Right atrium auricular region (tissue), 2 donors: ENCODE measurements around the gene HMCN1. TPM values are rescaled to one million over a fixed set of nuclear protein-coding genes. Genes with fewer than 3 reads are reported as not detected.
A peak's percentile ranks its signal among the peaks of the same experiment; 100 is the strongest.

Experiments used
- DNase-seq: peaks from one replicate; pipeline ENCODE4 v3.0.0-alpha.2; 2019; ENCODE audit warnings: low spot score
- H3K27ac ChIP-seq, 2 donors: fragments of 200-600 bp; sonication (generic); 1 replicate in 1 of 2; 2 replicates in 1 of 2; pipeline ENCODE4 v1.5.1; 2016 to 2019
- H3K27me3 ChIP-seq, 2 donors: fragments of 200-600 bp; sonication (generic); one replicate each; pipeline versions ENCODE4 v1.5.1 to v1.6.0; 2017 to 2019
- H3K36me3 ChIP-seq: fragments of 200-600 bp; sonication (generic); one replicate; pipeline ENCODE4 v1.5.1; 2016
- H3K4me1 ChIP-seq, 2 donors: fragments of 200-600 bp; sonication (generic); one replicate each; pipeline versions ENCODE4 v1.5.1 to v1.6.0; 2017 to 2019
- H3K4me3 ChIP-seq, 2 donors: fragments of 200-600 bp; sonication (generic); 1 replicate in 1 of 2; 2 replicates in 1 of 2; pipeline ENCODE4 v1.5.1; 2017 to 2019; ENCODE audit warnings: mild to moderate bottlenecking in 1 of 2, moderate library complexity in 1 of 2
- H3K9me3 ChIP-seq, 2 donors: fragments of 200-600 bp; sonication (generic); one replicate each; pipeline ENCODE4 v1.5.1; 2019
- CTCF ChIP-seq, 2 donors: fragments of 200-600 bp; sonication (generic); IDR thresholded peaks; one replicate each; pipeline ENCODE4 v1.5.1; 2019; ENCODE audit warnings: antibody characterized with exemption in 2 of 2
- total RNA-seq, 2 donors: library from RNA; depleted of rRNA; stranded (reverse); fragments of >200 nt; gene quantifications; one replicate each; pipeline ENCODE4 v1.1.0, GENCODE V29; 2016

The HMCN1 gene
- total RNA-seq, 2 donors from 2014 or later = 14.8 to 20.2 TPM

- Histone ChIP-seq H3K27ac (no peak overlapping the region), H3K4me1 (no peaks in the 10 kb centered on the region), H3K27me3 (no peaks in the 10 kb centered on the region), H3K36me3 (no peaks in the 10 kb centered on the region), H3K9me3 (peaks cover 4 to 9% of the 10 kb centered on the region in 2 donors), H3K4me3 (no peak overlapping the region)
- DNase-seq = no peak
- no peak for TF ChIP-seq CTCF (IDR thresholded peaks at IDR 0.05)
Measured at GRCh38 chr1:185939142-185939541, 205.0 kb downstream of the HMCN1 start.

GRCh38 chr1:185942961-185943360 is 208.8 kb downstream of the HMCN1 start:
- no peak for TF ChIP-seq CTCF (IDR thresholded peaks at IDR 0.05)
- no peaks in the 10 kb centered on the region for H3K4me1 ChIP-seq

GRCh38 chr1:185956881-185957280 is 222.7 kb downstream of the HMCN1 start:
- no peak for TF ChIP-seq CTCF (IDR thresholded peaks at IDR 0.05)
- Histone ChIP-seq H3K9me3 (no peaks in the 10 kb centered on the region), H3K4me3 (no peak overlapping the region), H3K27ac (no peak overlapping the region), H3K36me3 (no peaks in the 10 kb centered on the region), H3K27me3 (no peaks in the 10 kb centered on the region), H3K4me1 (peaks cover 0 to 29% of the 10 kb centered on the region in 2 donors)
- DNase-seq = no peak

More at GRCh38 chr1:185942961-185943360, 208.8 kb downstream of the HMCN1 start:
- DNase-seq = no peak
- Histone ChIP-seq H3K36me3 (no peaks in the 10 kb centered on the region), H3K27ac (no peak overlapping the region), H3K4me3 (no peak overlapping the region), H3K9me3 (peaks cover 3 to 5% of the 10 kb centered on the region in 2 donors), H3K27me3 (no peaks in the 10 kb centered on the region)

- Histone ChIP-seq H3K36me3 (no peaks in the 10 kb centered on the region), H3K9me3 (no peaks in the 10 kb centered on the region), H3K4me3 (no peak overlapping the region), H3K4me1 (peaks cover 0 to 35% of the 10 kb centered on the region in 2 donors), H3K27ac (no peak overlapping the region), H3K27me3 (no peaks in the 10 kb centered on the region)
- no peak for DNase-seq
- TF ChIP-seq CTCF (IDR thresholded peaks at IDR 0.05) = no peak
Measured at GRCh38 chr1:185957441-185958363, 223.5 kb downstream of the HMCN1 start.

GRCh38 chr1:185960422-185961321 is 226.5 kb downstream of the HMCN1 start:
- Histone ChIP-seq H3K4me3 (no peak overlapping the region), H3K27me3 (no peaks in the 10 kb centered on the region), H3K36me3 (no peaks in the 10 kb centered on the region), H3K9me3 (no peaks in the 10 kb centered on the region), H3K27ac (no peak overlapping the region), H3K4me1 (peaks cover 0 to 44% of the 10 kb centered on the region in 2 donors)
- no peak for TF ChIP-seq CTCF (IDR thresholded peaks at IDR 0.05)
- DNase-seq = peak; percentile 76
